ENCODE measurements around the gene PLXNA2. TPM values are rescaled to one million over a fixed set of nuclear protein-coding genes. Genes with fewer than 3 reads are reported as not detected.

PLXNA2 gene
- total RNA-seq, 1 donor from 2014 or later: 0.07 TPM

DNA sequence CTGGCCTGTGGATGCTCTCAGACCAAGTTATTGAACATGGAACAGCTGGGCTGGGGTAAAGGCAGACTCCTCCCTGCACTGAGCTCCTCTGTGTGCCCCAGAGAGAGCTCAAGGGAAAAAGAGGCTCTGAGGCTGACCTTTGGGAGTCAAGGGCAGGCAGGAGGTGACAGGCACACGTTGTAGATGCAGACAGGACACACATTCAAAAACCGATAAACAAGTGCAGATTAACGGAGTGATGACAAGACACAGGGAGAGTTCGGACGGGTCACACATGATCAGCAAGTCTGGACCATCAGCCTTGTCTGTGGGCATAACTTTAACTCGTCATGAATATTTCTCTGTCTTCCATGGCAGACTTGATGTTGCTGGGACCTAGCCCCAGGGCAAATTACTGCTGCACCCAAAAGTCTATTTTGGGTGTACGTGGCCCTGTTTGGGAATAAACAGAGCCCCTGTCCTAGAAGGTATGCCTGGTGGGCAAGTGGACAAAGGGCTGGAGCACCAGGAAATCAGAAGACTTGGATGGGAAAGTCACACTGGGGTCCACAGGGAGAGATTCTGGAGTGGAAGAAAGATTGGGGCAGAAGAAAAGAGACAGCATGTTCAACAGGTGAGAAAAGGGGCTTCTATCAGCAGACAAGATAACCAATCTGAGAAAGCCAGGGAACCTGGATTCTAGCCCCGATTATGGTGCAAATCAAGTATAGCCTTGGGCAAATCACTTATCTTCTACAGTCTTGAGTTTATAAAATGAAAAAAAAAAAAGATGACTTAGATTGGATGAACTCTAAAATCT lies 74.9 kb downstream of the PLXNA2 start:
- no peak overlapping the region for H3K27ac Mint-ChIP-seq
- H3K4me1 Mint-ChIP-seq (ENCODE audit: low read depth): no peaks in the 10 kb centered on the region
- intact Hi-C loops (cut with micrococcal nuclease): no loop called here
- no peaks in the 10 kb centered on the region for H3K36me3 Mint-ChIP-seq (ENCODE audit: low read depth)
- H3K9me3 Mint-ChIP-seq: no peaks in the 10 kb centered on the region
- DNase-seq (ENCODE audit: low spot score): no peak
- H3K27me3 Mint-ChIP-seq (ENCODE audit: low read depth): peaks cover 21% of the 10 kb centered on the region
- H3K4me3 Mint-ChIP-seq (ENCODE audit: low read depth): no peak overlapping the region

DNA sequence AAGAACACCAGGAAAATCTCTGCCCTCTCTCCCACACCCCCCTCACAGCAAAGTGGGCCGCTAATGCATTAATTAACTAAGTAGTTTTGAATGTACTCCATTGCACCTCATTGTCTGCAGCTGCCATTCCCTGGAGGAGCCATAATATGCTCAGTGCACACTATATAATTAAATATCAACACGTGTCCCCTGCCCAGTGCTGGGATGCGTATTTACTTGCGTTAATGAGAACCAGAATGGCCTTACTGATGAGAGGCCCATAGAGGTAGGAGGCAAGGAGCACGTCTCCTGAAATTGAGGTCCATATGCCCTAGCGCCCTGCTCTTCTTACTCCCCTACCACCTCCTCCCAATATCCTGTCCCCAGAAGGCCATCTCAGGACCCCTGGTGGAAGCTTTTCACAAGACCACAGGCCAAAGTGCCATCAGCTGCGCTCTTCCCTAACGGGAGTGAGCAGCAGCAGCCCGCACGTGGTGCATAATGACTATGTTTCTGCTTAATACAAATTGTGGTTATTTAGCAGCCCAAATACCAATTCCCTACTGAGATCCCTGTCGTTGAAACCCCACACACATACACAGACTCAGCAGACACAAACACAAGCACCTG lies 76.8 kb downstream of the PLXNA2 start:
- DNase-seq (ENCODE audit: low spot score): no peak
- Mint-ChIP-seq H3K27me3 (ENCODE audit: low read depth) (peaks cover 34% of the 10 kb centered on the region), H3K9me3 (no peaks in the 10 kb centered on the region), H3K27ac (no peak overlapping the region), H3K36me3 (ENCODE audit: low read depth) (no peaks in the 10 kb centered on the region), H3K4me3 (ENCODE audit: low read depth) (no peak overlapping the region), H3K4me1 (ENCODE audit: low read depth) (no peaks in the 10 kb centered on the region)
- intact Hi-C loops (cut with micrococcal nuclease): no loop called here

GRCh38 chr1:208166340-208167138 lies 77.6 kb downstream of the PLXNA2 start:
- DNase-seq (ENCODE audit: low spot score): no peak
- H3K27ac Mint-ChIP-seq: no peak overlapping the region
- peaks cover 38% of the 10 kb centered on the region for H3K27me3 Mint-ChIP-seq (ENCODE audit: low read depth)
- H3K36me3 Mint-ChIP-seq (ENCODE audit: low read depth): no peaks in the 10 kb centered on the region
- intact Hi-C loops (cut with micrococcal nuclease): no loop called here
- no peaks in the 10 kb centered on the region for H3K9me3 Mint-ChIP-seq
- H3K4me3 Mint-ChIP-seq (ENCODE audit: low read depth): no peak overlapping the region
- H3K4me1 Mint-ChIP-seq (ENCODE audit: low read depth): no peaks in the 10 kb centered on the region

- Mint-ChIP-seq H3K9me3 (no peaks in the 10 kb centered on the region), H3K36me3 (ENCODE audit: low read depth) (no peaks in the 10 kb centered on the region), H3K4me1 (ENCODE audit: low read depth) (no peaks in the 10 kb centered on the region), H3K27ac (no peak overlapping the region), H3K27me3 (ENCODE audit: low read depth) (peaks cover 36% of the 10 kb centered on the region), H3K4me3 (ENCODE audit: low read depth) (no peak overlapping the region)
- no peak for DNase-seq (ENCODE audit: low spot score)
- intact Hi-C loops (cut with micrococcal nuclease): no loop called here
These were observed 78.5 kb downstream of the PLXNA2 start for GRCh38 chr1:208165659-208166058.

DNA sequence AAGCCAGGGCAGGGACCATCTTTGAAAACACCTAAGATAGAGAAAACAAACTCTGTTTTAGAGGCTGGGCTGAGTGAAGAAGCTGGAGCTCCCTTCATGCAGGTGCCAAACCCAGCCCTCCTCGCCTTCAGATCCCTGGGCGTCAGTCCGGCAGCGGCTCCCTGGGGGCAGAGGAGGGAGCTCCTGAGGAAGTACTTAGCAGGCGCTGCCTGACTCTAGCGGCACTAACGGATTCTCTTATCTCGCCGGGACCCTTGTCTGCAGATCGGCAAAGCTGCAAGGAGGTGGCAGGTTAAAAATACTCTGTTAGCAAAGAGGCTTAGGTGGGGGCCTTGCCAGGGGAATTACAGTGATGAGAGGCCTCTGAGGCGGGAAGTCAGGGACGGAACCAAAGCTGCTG lies 79.6 kb downstream of the PLXNA2 start:
- no peaks in the 10 kb centered on the region for H3K9me3 Mint-ChIP-seq
- intact Hi-C loops (cut with micrococcal nuclease): no loop called here
- no peaks in the 10 kb centered on the region for H3K36me3 Mint-ChIP-seq (ENCODE audit: low read depth)
- peaks cover 34% of the 10 kb centered on the region for H3K27me3 Mint-ChIP-seq (ENCODE audit: low read depth)
- no peak for DNase-seq (ENCODE audit: low spot score)
- no peak overlapping the region for H3K4me3 Mint-ChIP-seq (ENCODE audit: low read depth)
- H3K4me1 Mint-ChIP-seq (ENCODE audit: low read depth): no peaks in the 10 kb centered on the region
- H3K27ac Mint-ChIP-seq: no peak overlapping the region

DNA sequence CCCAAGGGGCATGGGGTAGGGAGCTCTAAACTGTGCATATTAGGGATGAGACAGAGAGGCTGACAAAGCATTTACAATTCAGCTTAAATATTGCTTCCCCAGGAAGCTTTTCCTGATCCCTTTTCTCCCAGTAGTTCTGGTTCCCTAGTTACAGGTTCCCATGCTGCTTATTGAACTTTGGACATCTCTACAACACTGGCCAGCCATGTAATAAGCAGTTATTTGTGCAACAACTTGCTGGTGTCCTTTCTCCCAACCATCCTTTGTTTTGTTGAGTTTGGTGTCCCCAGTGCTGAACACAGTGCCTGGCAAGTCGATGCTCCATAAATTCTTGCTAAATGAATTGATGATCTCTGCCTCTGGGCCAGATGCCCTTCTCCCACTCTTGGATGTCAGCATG lies 80.6 kb downstream of the PLXNA2 start:
- Mint-ChIP-seq H3K4me1 (ENCODE audit: low read depth) (no peaks in the 10 kb centered on the region), H3K36me3 (ENCODE audit: low read depth) (no peaks in the 10 kb centered on the region), H3K27ac (no peak overlapping the region), H3K9me3 (no peaks in the 10 kb centered on the region), H3K4me3 (ENCODE audit: low read depth) (no peak overlapping the region), H3K27me3 (ENCODE audit: low read depth) (peaks cover 31% of the 10 kb centered on the region)
- intact Hi-C loops (cut with micrococcal nuclease): no loop called here
- no peak for DNase-seq (ENCODE audit: low spot score)

DNA sequence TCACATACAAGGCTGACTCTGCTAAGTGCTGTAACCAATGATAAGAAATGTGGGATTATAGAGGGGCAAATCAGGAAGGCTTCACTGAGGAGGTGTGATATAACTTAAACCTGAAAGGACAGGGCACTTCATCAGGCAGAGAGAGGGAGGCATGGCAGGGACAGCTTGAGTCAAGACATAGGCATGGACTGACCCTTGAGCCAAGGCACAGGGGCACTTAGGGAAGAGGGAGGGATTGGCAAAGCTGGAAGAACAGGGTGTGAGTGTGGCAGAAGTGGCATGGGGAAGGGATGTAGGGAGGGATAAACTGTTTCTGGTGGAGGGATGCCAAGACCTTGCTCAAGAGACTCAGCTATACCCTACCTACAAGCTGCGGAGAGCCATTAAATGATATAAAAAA lies 81.3 kb downstream of the PLXNA2 start:
- no peak for DNase-seq (ENCODE audit: low spot score)
- Mint-ChIP-seq H3K4me1 (ENCODE audit: low read depth) (no peaks in the 10 kb centered on the region), H3K4me3 (ENCODE audit: low read depth) (no peak overlapping the region), H3K27me3 (ENCODE audit: low read depth) (peaks cover 34% of the 10 kb centered on the region), H3K27ac (no peak overlapping the region), H3K9me3 (no peaks in the 10 kb centered on the region), H3K36me3 (ENCODE audit: low read depth) (no peaks in the 10 kb centered on the region)
- intact Hi-C loops (cut with micrococcal nuclease): no loop called here

DNA sequence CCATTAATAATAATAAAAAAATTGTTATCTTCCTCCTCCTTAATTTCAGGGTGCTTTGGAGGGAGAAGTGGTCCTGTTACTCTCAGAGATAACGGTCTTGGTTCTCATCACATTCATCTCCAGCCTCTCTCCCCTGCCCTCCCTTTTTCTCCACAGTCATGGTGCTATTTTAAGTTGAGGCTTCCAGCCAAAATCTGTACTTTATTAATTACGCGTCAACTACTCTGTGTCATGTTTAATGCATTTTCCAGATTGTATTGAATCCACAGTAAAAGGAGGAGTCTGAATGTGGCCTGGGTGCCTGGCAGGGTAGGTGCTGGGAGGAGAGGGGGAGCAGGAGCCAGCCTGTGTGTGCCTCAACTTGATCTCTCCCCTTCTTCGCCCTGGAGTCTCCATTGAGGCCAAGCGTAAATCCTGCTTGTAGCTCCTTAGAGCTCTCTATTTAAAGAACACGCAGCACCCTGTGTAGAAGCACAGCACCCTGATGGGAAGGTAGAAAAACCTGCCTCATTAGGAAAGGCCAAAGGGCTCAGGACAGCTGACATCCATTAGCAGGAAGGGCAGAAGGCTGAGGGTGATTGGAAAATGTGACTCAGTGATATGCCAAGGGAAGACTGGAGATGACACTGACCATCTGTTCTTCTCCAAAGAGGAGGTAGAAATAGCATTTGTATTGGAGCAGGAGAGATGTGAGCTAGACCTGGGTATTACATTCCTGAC lies 82.4 kb downstream of the PLXNA2 start:
- Mint-ChIP-seq H3K4me1 (ENCODE audit: low read depth) (no peaks in the 10 kb centered on the region), H3K27me3 (ENCODE audit: low read depth) (peaks cover 34% of the 10 kb centered on the region), H3K36me3 (ENCODE audit: low read depth) (no peaks in the 10 kb centered on the region), H3K27ac (no peak overlapping the region), H3K9me3 (no peaks in the 10 kb centered on the region), H3K4me3 (ENCODE audit: low read depth) (no peak overlapping the region)
- intact Hi-C loops (cut with micrococcal nuclease): no loop called here
- no peak for DNase-seq (ENCODE audit: low spot score)

- Mint-ChIP-seq H3K27ac (no peak overlapping the region), H3K4me3 (ENCODE audit: low read depth) (no peak overlapping the region), H3K36me3 (ENCODE audit: low read depth) (no peaks in the 10 kb centered on the region), H3K27me3 (ENCODE audit: low read depth) (peaks cover 32% of the 10 kb centered on the region), H3K4me1 (ENCODE audit: low read depth) (no peaks in the 10 kb centered on the region), H3K9me3 (no peaks in the 10 kb centered on the region)
- DNase-seq (ENCODE audit: low spot score): no peak
- intact Hi-C loops (cut with micrococcal nuclease): no loop called here
These were observed 83.2 kb downstream of the PLXNA2 start for GRCh38 chr1:208161005-208161404.

DNA sequence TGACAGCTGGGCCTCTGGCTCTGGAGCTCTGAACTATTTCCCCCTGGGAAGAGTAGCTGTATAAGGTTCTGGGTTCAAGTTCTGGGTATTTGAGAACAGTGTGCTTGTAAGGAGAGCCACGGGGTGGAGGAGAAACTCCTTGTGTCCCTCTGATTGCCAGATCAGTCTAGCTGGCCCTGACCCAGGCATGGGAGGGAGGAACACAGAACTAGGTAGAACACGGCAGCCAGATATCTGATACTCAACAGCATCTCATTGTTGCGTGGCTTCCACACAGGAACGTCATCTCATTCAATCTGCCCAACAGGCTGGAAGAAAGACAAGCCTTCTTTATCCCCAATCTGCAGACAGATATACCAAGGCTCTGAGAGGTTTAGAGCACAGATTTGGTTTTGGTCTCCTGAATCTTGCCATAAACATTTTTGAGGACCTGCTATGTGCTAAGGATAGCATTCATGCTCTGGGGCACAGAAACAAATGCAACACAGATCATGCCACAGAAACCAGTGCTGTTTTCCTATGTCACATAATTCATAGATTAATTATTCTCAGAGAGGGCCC lies 83.8 kb downstream of the PLXNA2 start:
- no peak overlapping the region for H3K4me3 Mint-ChIP-seq (ENCODE audit: low read depth)
- H3K27ac Mint-ChIP-seq: no peak overlapping the region
- H3K9me3 Mint-ChIP-seq: no peaks in the 10 kb centered on the region
- H3K36me3 Mint-ChIP-seq (ENCODE audit: low read depth): no peaks in the 10 kb centered on the region
- H3K27me3 Mint-ChIP-seq (ENCODE audit: low read depth): peaks cover 28% of the 10 kb centered on the region
- intact Hi-C loops (cut with micrococcal nuclease): no loop called here
- H3K4me1 Mint-ChIP-seq (ENCODE audit: low read depth): no peaks in the 10 kb centered on the region
- DNase-seq (ENCODE audit: low spot score): no peak

DNA sequence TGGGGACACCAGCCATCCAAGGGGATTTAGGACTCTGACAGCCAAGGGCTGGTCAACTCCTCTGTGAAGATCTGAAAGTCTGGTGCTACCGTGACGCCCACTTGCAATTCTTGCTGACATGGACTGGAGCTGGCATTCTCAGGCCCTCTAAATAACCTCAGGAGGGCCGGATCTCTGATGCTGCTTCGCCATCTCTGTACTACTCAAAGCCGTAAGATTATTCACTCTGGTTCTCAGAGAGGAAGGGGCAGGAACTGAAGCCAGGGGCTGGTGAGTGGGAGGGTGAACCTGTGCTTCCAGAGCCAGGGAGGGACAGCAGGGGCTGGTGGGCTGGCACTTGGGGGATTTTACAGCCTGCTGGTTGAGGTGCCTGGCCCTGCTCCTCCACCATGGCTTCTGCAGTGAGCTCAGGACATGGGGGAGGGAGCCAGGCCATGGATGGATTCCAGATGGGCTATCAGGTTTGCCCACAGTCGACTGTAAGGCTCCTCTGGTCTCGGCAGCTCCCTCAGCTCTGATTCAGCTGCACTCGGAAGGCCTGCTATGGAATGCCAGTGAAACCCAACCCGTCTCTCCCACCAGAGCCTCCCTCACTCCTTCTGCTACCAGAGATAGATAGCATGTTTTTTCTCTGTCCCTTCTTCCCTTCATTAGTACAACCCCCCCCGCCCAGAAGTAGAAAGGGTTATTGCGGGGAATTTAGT lies 84.5 kb downstream of the PLXNA2 start:
- no peaks in the 10 kb centered on the region for H3K4me1 Mint-ChIP-seq (ENCODE audit: low read depth)
- peaks cover 28% of the 10 kb centered on the region for H3K27me3 Mint-ChIP-seq (ENCODE audit: low read depth)
- intact Hi-C loops (cut with micrococcal nuclease): no loop called here
- no peak overlapping the region for H3K4me3 Mint-ChIP-seq (ENCODE audit: low read depth)
- H3K27ac Mint-ChIP-seq: no peak overlapping the region
- DNase-seq (ENCODE audit: low spot score): no peak
- no peaks in the 10 kb centered on the region for H3K9me3 Mint-ChIP-seq
- no peaks in the 10 kb centered on the region for H3K36me3 Mint-ChIP-seq (ENCODE audit: low read depth)
